ENCODE measurements around the gene NCL.
A peak's percentile ranks its signal among the peaks of the same experiment; 100 is the strongest.
"Not testable (repeated sequence)": the region's sequence is repeated elsewhere in the genome, so short reads cannot be mapped to it uniquely, and the experiment has no call there.

NCL gene

DNA sequence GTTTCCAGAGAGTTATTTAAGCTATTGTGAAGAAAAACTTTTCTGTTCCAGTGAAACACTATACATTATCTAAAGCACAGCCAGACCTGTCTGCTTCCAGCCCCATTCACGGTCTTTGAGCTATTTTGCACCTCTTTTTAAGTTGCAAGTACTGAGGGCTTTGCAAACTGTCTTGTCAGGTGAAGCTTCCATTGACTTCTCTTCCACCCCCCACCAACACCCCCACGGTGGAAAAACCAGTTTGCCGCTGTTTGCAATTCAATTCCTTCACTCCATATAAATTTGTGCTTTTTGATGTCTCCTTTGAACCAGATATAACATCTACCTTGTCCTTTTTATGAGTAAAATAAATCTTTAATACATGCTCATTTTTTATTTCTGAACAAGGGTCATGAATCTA is 53.0 kb downstream of the NCL start:
- DNase-seq (ENCODE audit: low read depth): no peak
- TF ChIP-seq, protein P1, sequence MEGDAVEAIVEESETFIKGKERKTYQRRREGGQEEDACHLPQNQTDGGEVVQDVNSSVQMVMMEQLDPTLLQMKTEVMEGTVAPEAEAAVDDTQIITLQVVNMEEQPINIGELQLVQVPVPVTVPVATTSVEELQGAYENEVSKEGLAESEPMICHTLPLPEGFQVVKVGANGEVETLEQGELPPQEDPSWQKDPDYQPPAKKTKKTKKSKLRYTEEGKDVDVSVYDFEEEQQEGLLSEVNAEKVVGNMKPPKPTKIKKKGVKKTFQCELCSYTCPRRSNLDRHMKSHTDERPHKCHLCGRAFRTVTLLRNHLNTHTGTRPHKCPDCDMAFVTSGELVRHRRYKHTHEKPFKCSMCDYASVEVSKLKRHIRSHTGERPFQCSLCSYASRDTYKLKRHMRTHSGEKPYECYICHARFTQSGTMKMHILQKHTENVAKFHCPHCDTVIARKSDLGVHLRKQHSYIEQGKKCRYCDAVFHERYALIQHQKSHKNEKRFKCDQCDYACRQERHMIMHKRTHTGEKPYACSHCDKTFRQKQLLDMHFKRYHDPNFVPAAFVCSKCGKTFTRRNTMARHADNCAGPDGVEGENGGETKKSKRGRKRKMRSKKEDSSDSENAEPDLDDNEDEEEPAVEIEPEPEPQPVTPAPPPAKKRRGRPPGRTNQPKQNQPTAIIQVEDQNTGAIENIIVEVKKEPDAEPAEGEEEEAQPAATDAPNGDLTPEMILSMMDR (IDR thresholded peaks at IDR 0.05; ENCODE audit: control insufficient read depth, insufficient read depth, low read depth, low read length, missing control alignments): no peak
- H3K4me3 ChIP-seq (ENCODE audit: control insufficient read depth, low read depth, low read length): no peak overlapping the region

DNA sequence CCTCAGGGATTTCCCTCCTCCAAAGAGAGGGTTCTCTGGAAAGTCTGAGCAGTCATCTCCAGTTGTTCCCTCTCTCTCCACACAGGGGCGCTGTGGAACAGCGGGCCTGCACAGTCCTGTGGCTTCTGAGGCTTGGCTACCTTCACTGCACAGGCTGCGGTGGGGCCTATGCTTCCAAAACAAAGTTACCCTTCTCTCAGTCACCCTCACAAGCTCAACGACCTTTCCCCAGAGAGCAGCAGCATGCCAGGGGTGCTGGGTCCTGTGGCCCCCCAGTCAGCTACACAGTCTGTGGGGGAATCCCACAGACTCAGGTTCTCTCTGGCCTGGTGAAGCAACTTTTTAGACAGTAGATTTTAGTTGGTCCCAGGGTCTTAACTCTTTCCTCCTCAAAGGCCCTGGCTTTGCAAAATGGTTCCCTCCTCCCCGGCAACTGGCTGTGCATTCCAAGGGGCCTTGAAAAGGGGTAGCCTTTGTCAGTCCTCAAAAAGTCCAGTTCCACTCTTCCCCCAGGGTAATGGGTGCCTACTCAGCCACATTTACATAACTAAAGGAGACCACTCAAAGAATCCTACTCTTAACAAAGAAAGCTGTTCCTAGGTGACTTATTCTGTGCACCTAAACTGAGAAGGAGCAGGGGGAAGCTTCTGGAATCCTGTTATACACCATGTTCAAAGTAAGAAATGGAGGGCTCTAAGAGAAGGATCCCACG is 53.8 kb downstream of the NCL start:
- DNase-seq (ENCODE audit: low read depth): no peak
- TF ChIP-seq, protein P1 (IDR thresholded peaks at IDR 0.05; ENCODE audit: control insufficient read depth, insufficient read depth, low read depth, low read length, missing control alignments): peak; percentile 40
- H3K4me3 ChIP-seq (ENCODE audit: control insufficient read depth, low read depth, low read length): no peak overlapping the region

DNA sequence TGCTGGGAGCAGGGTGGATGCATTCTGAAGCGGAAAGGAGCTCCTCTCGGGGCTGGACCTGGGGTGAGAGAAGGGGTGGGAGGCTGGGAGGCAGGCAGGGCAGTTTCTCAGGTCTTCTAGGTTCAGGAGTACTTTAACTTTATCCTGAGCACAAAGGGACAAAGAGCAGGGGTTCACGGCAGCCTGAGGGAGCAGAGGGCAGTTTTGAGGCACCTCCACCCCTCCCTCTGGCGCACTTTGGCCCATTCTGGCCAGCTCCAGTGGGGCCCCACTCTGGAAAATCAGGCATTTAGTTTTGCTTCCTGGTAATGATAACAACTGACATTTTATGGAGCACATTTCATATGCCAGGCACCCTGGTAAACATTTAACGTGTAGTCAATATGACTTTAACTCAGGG is 54.5 kb downstream of the NCL start:
- no peak for DNase-seq (ENCODE audit: low read depth)
- H3K4me3 ChIP-seq (ENCODE audit: control insufficient read depth, low read depth, low read length): no peak overlapping the region
- TF ChIP-seq, protein P1 (IDR thresholded peaks at IDR 0.05; ENCODE audit: control insufficient read depth, insufficient read depth, low read depth, low read length, missing control alignments): no peak

DNA sequence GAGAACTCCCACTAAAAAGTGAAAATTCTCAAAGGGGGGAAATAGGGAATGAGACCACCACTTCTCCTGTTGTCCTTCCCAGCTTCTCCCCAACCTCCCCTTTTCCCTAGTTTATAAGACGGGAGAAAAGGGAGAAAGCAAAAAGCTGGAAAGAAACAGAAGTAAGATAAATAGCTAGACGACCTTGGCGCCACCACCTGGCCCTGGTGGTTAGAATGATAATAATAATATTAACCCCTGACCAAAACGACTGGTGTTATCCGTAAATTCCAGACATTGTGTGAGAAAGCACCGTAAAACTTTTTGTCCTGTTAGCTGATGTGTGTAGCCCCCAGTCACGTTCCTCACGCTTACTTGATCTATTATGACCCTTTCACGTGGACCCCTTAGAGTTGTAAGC is 56.0 kb downstream of the NCL start:
- not testable (repeated sequence) for DNase-seq (ENCODE audit: low read depth); H3K4me3 ChIP-seq (ENCODE audit: control insufficient read depth, low read depth, low read length)

DNA sequence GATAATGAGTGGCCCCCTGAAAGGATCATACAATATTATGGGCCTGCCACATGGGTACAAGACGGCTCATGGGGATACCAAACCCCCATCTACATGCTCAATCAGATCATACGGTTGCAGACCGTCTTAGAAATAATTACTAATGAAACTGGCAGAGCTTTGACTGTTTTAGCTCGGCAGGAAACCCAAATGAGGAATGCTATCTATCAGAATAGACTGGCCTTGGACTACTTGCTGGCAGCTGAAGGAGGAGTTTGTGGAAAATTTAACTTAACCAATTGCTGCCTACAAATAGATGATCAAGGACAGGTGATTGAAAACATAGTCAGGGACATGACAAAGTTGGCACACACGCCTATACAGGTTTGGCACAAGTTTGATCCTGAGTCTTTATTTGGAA is 56.6 kb downstream of the NCL start:
- DNase-seq (ENCODE audit: low read depth); H3K4me3 ChIP-seq (ENCODE audit: control insufficient read depth, low read depth, low read length): not testable (repeated sequence)

DNA sequence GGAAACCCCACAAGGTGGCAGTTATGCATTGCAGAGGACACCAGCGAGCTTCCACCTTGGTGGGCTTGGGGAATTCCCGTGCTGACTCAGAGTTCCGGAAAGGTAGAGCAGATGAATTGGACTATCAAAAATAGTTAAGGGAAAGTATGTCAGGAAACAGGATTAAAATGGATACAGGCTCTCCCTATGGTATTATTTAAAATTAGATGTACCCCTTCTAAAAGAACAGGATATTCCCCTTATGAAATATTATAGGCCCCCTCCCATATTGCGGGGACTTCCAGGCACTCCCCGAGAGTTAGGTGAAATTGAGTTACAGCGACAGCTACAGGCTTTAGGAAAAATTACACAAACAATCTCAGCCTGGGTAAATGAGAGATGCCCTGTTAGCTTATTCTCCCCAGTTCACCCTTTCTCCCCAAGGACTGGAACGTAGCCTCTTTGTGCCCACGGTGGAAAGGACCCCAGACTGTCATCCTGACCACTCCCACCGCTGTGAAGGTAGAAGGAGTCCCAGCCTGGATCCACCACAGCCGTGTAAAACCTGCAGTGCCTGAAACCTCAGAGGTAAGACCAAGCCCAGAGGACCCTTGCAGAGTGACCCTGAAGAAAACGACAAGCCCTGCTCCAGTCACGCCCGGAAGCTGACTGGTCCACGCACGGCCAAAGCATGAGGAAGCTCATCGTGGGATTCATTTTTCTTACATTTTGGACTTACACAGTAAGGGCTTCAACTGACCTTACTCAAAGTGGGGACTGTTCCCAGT is 58.5 kb downstream of the NCL start:
- TF ChIP-seq, protein P1 (IDR thresholded peaks at IDR 0.05; ENCODE audit: control insufficient read depth, insufficient read depth, low read depth, low read length, missing control alignments): peak; percentile 33
- not testable (repeated sequence) for DNase-seq (ENCODE audit: low read depth); H3K4me3 ChIP-seq (ENCODE audit: control insufficient read depth, low read depth, low read length)

DNA sequence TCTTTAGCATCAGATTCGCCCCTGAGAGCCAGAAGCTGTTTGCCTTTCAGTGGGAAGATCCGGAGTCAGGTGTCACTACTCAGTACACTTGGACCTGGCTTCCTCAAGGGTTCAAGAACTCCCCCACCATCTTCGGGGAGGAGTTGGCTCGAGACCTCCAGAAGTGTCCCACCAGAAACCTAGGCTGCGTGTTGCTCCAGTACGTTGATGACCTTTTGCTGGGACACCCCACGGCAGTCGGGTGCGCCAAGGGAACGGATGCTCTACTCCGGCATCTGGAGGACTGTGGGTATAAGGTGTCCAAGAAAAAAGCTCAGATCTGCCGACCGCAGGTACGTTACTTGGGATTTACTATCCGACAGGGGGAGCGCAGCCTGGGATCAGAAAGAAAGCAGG is 60.1 kb downstream of the NCL start:
- not testable (repeated sequence) for H3K4me3 ChIP-seq (ENCODE audit: control insufficient read depth, low read depth, low read length); DNase-seq (ENCODE audit: low read depth)
